Right atrium auricular region (tissue), 2 donors: ENCODE data around the gene RASA1. TPM values are rescaled to one million over a fixed set of nuclear protein-coding genes. Genes with fewer than 3 reads are reported as not detected.
"Not testable (repeated sequence)": the region's sequence is repeated elsewhere in the genome, so short reads cannot be mapped to it uniquely, and the experiment has no call there.

ENCODE experiments used
- DNase-seq: peaks from one replicate; pipeline ENCODE4 v3.0.0-alpha.2; 2019; ENCODE audit warnings: low spot score
- H3K27ac ChIP-seq, 2 donors: fragments of 200-600 bp; sonication (generic); 1 replicate in 1 of 2; 2 replicates in 1 of 2; pipeline ENCODE4 v1.5.1; 2016 to 2019
- H3K27me3 ChIP-seq, 2 donors: fragments of 200-600 bp; sonication (generic); one replicate each; pipeline versions ENCODE4 v1.5.1 to v1.6.0; 2017 to 2019
- H3K36me3 ChIP-seq: fragments of 200-600 bp; sonication (generic); one replicate; pipeline ENCODE4 v1.5.1; 2016
- H3K4me1 ChIP-seq, 2 donors: fragments of 200-600 bp; sonication (generic); one replicate each; pipeline versions ENCODE4 v1.5.1 to v1.6.0; 2017 to 2019
- H3K4me3 ChIP-seq, 2 donors: fragments of 200-600 bp; sonication (generic); 1 replicate in 1 of 2; 2 replicates in 1 of 2; pipeline ENCODE4 v1.5.1; 2017 to 2019; ENCODE audit warnings: mild to moderate bottlenecking in 1 of 2, moderate library complexity in 1 of 2
- H3K9me3 ChIP-seq, 2 donors: fragments of 200-600 bp; sonication (generic); one replicate each; pipeline ENCODE4 v1.5.1; 2019
- total RNA-seq, 2 donors: library from RNA; depleted of rRNA; stranded (reverse); fragments of >200 nt; gene quantifications; one replicate each; pipeline ENCODE4 v1.1.0, GENCODE V29; 2016
- TF ChIP-seq, protein P1 (sequence below), 2 donors: fragments of 200-600 bp; sonication (generic); IDR thresholded peaks; one replicate each; pipeline ENCODE4 v1.5.1; 2019; ENCODE audit warnings: antibody characterized with exemption in 2 of 2

RASA1 gene
- total RNA-seq, 2 donors from 2014 or later = 15.7 to 18.6 TPM

DNA sequence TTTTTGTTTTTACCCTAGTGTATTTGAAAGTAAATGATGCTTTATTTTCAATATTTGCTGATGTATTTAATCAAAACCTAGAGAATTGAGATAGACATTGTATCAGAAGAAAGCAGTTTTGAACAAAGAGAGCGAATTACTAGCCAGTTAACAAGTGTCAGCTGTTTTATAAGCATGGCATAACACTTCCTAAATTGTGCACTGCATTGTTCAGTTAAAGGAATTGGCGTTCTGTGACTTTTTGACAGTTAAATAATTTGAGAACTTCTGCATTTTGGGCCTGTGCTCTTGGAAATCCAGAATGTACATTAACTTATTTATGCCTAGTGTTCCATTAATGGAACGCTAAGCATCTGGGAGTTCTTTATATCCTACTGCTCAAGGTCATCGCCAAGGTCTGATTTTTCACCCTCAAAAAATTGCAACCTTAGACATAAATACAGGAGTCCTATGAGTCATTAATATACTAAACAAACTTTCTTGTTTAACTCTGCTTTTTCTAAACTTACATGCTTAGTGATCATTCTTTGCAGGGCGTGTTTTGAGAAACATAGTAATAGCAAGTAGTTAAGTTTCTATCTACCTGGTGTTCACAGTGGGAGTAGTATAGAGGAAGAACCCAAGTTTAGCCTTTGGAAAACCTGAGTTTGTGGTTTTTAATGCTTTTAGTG lies 31.1 kb downstream of the RASA1 start:
- DNase-seq = no peak
- Histone ChIP-seq H3K36me3 (no peaks in the 10 kb centered on the region), H3K27me3 (no peaks in the 10 kb centered on the region), H3K4me1 (peaks cover 0 to 12% of the 10 kb centered on the region in 2 donors), H3K9me3 (no peaks in the 10 kb centered on the region), H3K4me3 (no peak overlapping the region), H3K27ac (no peak overlapping the region)
- TF ChIP-seq, protein P1, sequence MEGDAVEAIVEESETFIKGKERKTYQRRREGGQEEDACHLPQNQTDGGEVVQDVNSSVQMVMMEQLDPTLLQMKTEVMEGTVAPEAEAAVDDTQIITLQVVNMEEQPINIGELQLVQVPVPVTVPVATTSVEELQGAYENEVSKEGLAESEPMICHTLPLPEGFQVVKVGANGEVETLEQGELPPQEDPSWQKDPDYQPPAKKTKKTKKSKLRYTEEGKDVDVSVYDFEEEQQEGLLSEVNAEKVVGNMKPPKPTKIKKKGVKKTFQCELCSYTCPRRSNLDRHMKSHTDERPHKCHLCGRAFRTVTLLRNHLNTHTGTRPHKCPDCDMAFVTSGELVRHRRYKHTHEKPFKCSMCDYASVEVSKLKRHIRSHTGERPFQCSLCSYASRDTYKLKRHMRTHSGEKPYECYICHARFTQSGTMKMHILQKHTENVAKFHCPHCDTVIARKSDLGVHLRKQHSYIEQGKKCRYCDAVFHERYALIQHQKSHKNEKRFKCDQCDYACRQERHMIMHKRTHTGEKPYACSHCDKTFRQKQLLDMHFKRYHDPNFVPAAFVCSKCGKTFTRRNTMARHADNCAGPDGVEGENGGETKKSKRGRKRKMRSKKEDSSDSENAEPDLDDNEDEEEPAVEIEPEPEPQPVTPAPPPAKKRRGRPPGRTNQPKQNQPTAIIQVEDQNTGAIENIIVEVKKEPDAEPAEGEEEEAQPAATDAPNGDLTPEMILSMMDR (IDR thresholded peaks at IDR 0.05) = no peak

DNA sequence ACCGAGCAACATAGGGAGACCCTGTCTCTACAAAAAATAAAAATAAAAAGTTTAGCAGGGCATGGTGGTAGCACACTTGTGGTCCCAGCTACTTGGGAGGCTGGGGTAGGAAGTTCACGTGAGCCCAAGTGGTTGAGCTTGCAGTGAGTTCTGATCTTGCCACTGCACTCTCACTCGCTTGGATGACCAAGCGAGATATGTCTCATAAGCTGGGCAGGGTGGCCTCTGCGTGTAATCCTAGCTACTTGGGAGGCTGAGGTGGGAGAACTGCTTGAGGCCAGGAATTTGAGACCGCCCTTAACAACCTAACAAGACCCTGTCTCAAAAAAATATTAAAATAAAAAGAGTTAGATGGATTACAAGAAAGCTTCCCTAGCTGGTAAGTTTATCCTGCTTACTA lies 32.5 kb downstream of the RASA1 start:
- no peaks in the 10 kb centered on the region for H3K9me3 ChIP-seq
- H3K27ac ChIP-seq = no peak overlapping the region
- peaks cover 2% of the 10 kb centered on the region for H3K36me3 ChIP-seq
- no peak overlapping the region for H3K4me3 ChIP-seq
- no peak for DNase-seq
- H3K27me3 ChIP-seq = no peaks in the 10 kb centered on the region
- TF ChIP-seq, protein P1 (IDR thresholded peaks at IDR 0.05) = no peak
- H3K4me1 ChIP-seq = peaks cover 0 to 12% of the 10 kb centered on the region in 2 donors

DNA sequence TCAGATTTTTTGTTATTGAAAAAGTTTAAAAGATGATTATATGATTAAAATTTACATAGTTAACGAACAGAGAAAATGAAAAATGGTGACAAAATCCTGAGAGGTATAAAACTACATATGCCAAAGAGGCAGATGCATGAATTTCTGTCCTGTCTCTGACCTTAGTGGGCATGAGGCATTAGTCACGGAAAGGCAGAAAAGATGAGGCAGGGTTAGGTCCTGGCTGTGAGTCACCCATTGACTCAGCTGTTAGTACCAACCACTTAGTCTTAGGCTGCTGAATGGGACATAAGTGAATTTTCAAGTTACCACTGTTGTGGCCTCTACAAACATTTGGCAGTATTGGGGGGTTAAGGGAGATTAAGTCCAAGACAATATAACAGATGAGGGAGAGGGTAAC lies 33.1 kb downstream of the RASA1 start:
- no peak overlapping the region for H3K27ac ChIP-seq
- no peaks in the 10 kb centered on the region for H3K9me3 ChIP-seq
- TF ChIP-seq, protein P1 (IDR thresholded peaks at IDR 0.05) = no peak
- no peaks in the 10 kb centered on the region for H3K27me3 ChIP-seq
- H3K36me3 ChIP-seq = peaks cover 8% of the 10 kb centered on the region
- peaks cover 0 to 12% of the 10 kb centered on the region in 2 donors for H3K4me1 ChIP-seq
- DNase-seq = no peak
- H3K4me3 ChIP-seq = no peak overlapping the region

DNA sequence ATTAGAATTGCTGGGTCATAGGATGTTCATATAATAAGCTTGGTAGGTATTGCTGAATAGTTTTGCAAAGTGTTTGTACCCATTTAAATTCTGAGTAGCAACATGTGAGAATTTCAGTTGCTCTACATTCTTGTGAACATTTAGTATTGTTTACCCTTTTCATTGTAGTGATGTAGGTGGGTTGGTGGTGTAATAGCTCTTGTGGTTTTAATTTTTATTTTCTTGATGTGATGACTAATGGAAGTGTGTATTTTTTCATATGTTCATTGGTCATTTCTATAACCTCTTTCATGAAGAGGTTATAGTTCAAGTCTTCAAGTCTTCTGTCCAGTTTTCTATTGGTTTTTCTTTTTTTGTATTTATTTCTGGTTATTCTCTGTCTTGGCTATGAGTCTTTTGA lies 34.4 kb downstream of the RASA1 start:
- Histone ChIP-seq H3K4me3 (no peak overlapping the region), H3K36me3 (peaks cover 12% of the 10 kb centered on the region), H3K27ac (no peak overlapping the region), H3K4me1 (peaks cover 0 to 9% of the 10 kb centered on the region in 2 donors), H3K27me3 (no peaks in the 10 kb centered on the region), H3K9me3 (no peaks in the 10 kb centered on the region)
- TF ChIP-seq, protein P1 (IDR thresholded peaks at IDR 0.05) = no peak
- DNase-seq = no peak

DNA sequence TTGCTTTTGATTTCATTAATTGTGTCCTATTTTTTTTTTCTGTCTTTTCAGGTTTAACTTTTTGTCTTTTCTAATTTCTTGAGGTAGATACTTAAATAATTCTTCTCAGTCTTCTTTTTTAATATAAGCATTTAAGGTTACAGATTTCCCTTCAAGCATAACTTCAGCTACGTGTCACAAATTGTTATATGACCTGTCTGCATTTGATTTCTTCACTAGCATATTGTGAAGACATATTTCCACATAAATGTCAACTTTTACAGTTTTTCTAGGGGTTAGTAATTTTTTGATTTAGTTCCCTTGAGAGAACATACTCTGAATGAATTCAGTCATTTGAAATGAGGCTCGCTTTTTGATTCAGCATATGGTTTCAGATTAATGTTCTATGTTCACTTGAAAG lies 35.6 kb downstream of the RASA1 start:
- peaks cover 0 to 3% of the 10 kb centered on the region in 2 donors for H3K4me1 ChIP-seq
- no peaks in the 10 kb centered on the region for H3K27me3 ChIP-seq

DNA sequence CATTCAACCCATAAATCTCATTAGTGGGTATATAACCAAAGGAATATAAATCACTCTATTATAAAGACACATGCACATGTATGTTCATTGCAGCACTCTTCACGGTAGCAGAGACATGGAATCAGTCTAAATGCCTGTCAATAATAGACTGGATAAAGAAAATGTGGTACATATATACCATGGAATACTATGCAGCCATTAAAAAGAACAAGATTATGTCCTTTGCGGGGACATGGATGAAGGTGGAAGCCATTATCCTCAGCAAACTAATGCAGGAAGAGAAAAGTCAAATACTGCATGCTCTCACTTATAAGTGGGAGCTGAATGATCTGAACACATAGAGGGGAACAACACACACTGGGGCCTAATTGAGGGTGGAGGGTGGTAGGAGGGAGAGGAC lies 38.4 kb downstream of the RASA1 start:
- DNase-seq, H3K4me1 ChIP-seq, H3K27me3 ChIP-seq, H3K27ac ChIP-seq, H3K9me3 ChIP-seq, H3K4me3 ChIP-seq: not testable (repeated sequence)
- peaks cover 12% of the 10 kb centered on the region for H3K36me3 ChIP-seq

More for the DNA sequence above, 35.6 kb downstream of the RASA1 start:
- Histone ChIP-seq H3K9me3 (no peaks in the 10 kb centered on the region), H3K4me3 (no peak overlapping the region), H3K27ac (no peak overlapping the region), H3K36me3 (peaks cover 12% of the 10 kb centered on the region)
- TF ChIP-seq, protein P1 (IDR thresholded peaks at IDR 0.05) = no peak
- DNase-seq = no peak
